ENCODE measurements around the gene TOP1.

DNA sequence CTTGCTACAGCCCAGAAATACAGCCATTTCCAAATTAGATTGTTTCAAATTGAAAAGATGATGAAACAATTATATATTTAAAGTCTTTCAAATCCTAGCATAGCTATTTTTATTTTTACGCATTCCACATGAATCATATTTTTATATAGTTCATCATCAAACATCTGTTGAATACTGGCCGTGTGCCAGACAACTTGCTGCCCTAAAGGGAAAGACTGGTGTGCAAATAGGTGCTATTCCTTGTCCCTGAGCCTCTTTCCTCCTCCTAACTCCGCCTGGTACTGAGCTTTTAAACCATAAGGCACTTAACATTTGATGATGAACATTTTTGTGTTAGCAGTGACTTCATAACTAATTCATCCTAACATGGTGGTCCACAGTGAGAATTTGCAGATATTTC lies 90.0 kb downstream of the TOP1 start:
- TF ChIP-seq, protein P1, sequence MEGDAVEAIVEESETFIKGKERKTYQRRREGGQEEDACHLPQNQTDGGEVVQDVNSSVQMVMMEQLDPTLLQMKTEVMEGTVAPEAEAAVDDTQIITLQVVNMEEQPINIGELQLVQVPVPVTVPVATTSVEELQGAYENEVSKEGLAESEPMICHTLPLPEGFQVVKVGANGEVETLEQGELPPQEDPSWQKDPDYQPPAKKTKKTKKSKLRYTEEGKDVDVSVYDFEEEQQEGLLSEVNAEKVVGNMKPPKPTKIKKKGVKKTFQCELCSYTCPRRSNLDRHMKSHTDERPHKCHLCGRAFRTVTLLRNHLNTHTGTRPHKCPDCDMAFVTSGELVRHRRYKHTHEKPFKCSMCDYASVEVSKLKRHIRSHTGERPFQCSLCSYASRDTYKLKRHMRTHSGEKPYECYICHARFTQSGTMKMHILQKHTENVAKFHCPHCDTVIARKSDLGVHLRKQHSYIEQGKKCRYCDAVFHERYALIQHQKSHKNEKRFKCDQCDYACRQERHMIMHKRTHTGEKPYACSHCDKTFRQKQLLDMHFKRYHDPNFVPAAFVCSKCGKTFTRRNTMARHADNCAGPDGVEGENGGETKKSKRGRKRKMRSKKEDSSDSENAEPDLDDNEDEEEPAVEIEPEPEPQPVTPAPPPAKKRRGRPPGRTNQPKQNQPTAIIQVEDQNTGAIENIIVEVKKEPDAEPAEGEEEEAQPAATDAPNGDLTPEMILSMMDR (IDR thresholded peaks at IDR 0.05): no peak
- TF ChIP-seq POLR2AphosphoS5 (IDR thresholded peaks at IDR 0.05; ENCODE audit: insufficient read depth in 1 of 2, low read depth in 1 of 2) (no peak), POLR2A (IDR thresholded peaks at IDR 0.05) (no peak)

Data from vagina (tissue), 2 donors.